Measurements from ENCODE around the gene CCND1. TPM values are rescaled to one million over a fixed set of nuclear protein-coding genes. Genes with fewer than 3 reads are reported as not detected.

Gene CCND1
- total and polyA plus RNA-seq, 7 donors, result 7.7 to 56.8 (median 15.0) TPM

GRCh38 chr11:69666752-69667536, 26.0 kb downstream of the CCND1 start:
- peak; percentile 50 for DNase-seq
- Histone ChIP-seq H3K4me1 (peaks cover 0 to 13% (median 9%) of the 10 kb centered on the region in 4 donors), H3K27me3 (no peaks in the 10 kb centered on the region), H3K4me3 (no peak overlapping the region), H3K9me3 (no peaks in the 10 kb centered on the region), H3K27ac (no peak overlapping the region), H3K36me3 (peaks cover 0 to 72% (median 17%) of the 10 kb centered on the region in 4 donors)
- no peak for TF ChIP-seq POLR2A (IDR thresholded peaks at IDR 0.05)
- no peak for TF ChIP-seq POLR2AphosphoS5 (IDR thresholded peaks at IDR 0.05)
- TF ChIP-seq CTCF (IDR thresholded peaks at IDR 0.05), result no peak
- TF ChIP-seq EP300 (IDR thresholded peaks at IDR 0.05), result no peak
- 92 to 94% methylated on average over 33 of the region's 33 CpGs for WGBS, 2 donors
- intact Hi-C loops (cut with DNase I), result no loop called here

- Histone ChIP-seq H3K36me3 (peaks cover 0 to 80% (median 17%) of the 10 kb centered on the region in 4 donors), H3K4me1 (peaks cover 0 to 15% (median 12%) of the 10 kb centered on the region in 4 donors), H3K27ac (no peak overlapping the region), H3K27me3 (no peaks in the 10 kb centered on the region), H3K4me3 (no peak overlapping the region), H3K9me3 (no peaks in the 10 kb centered on the region)
- intact Hi-C loops (cut with DNase I), result no loop called here
- TF ChIP-seq POLR2AphosphoS5 (IDR thresholded peaks at IDR 0.05), result no peak
- DNase-seq, result peak; percentile 40
- 62 to 88% methylated on average over 26 of the region's 26 CpGs for WGBS, 2 donors
These were observed 27.0 kb downstream of the CCND1 start for GRCh38 chr11:69667619-69668604.

- H3K9me3 ChIP-seq, result no peaks in the 10 kb centered on the region
- 85 to 94% methylated on average over 19 of the region's 19 CpGs for WGBS, 2 donors
- H3K27ac ChIP-seq, result peak overlapping the region in 1 of 4 donors; percentile 71
- H3K4me3 ChIP-seq, result no peak overlapping the region
- H3K27me3 ChIP-seq, result no peaks in the 10 kb centered on the region
- DNase-seq, result peak; percentile 54
- H3K4me1 ChIP-seq, result peaks cover 0 to 30% (median 26%) of the 10 kb centered on the region in 4 donors
- peaks cover 0 to 67% (median 11%) of the 10 kb centered on the region in 4 donors for H3K36me3 ChIP-seq
- intact Hi-C loops (cut with DNase I), result no loop called here
- TF ChIP-seq EP300 (IDR thresholded peaks at IDR 0.05) (no peak), POLR2AphosphoS5 (IDR thresholded peaks at IDR 0.05) (no peak), POLR2A (IDR thresholded peaks at IDR 0.05) (no peak), CTCF (IDR thresholded peaks at IDR 0.05) (no peak)
These were observed 28.5 kb downstream of the CCND1 start for GRCh38 chr11:69669486-69669885.

GRCh38 chr11:69670158-69670845, 29.3 kb downstream of the CCND1 start:
- TF ChIP-seq POLR2AphosphoS5 (IDR thresholded peaks at IDR 0.05) (peak in 2 of 4 donors; percentile 45 to 61), EP300 (IDR thresholded peaks at IDR 0.05) (no peak), CTCF (IDR thresholded peaks at IDR 0.05) (peak; percentile 75 to 94 (median 88)), POLR2A (IDR thresholded peaks at IDR 0.05) (no peak)
- WGBS, 2 donors, result 39 to 49% methylated on average over 18 of the region's 18 CpGs
- DNase-seq, result peak; percentile 92
- no peak overlapping the region for H3K4me3 ChIP-seq
- H3K27me3 ChIP-seq, result no peaks in the 10 kb centered on the region
- H3K27ac ChIP-seq, result peak overlapping the region; percentile 54 to 71 (median 62)
- peaks cover 0 to 32% (median 29%) of the 10 kb centered on the region in 4 donors for H3K4me1 ChIP-seq
- H3K36me3 ChIP-seq, result peaks cover 0 to 59% (median 11%) of the 10 kb centered on the region in 4 donors
- intact Hi-C loops (cut with DNase I), result loop anchor here (2.0 to 10.0 kb wide), 3 partner anchors 26 to 766 kb away; partner anchors contain the start of genes CTTN, IGHMBP2 and MRPL21
- no peaks in the 10 kb centered on the region for H3K9me3 ChIP-seq
